Measurements from ENCODE around the gene BMI1. TPM values are rescaled to one million over a fixed set of nuclear protein-coding genes. Genes with fewer than 3 reads are reported as not detected.

Gene BMI1
- total and polyA plus RNA-seq, 2 donors (not counting 3 experiments of a cell fraction or from before 2014, with no cell fraction given): 12.0 to 25.1 TPM

- Histone ChIP-seq H3K4me3 (replicated peaks in 1 of 3; ENCODE audit: insufficient read depth in 1 of 3, low read depth in 1 of 3, low read length in 3 of 3) (no peak overlapping the region), H4K20me1 (replicated peaks; ENCODE audit: control insufficient read depth, extremely low read depth, insufficient read depth, low read length) (no peaks in the 10 kb centered on the region), H3K9ac (replicated peaks; ENCODE audit: extremely low read depth, insufficient read depth, low read length) (no peak overlapping the region), H3K79me2 (ENCODE audit: control insufficient read depth, insufficient read depth, low read length) (no peaks in the 10 kb centered on the region), H3K27ac (ENCODE audit: insufficient read depth, low read depth, low read length) (no peak overlapping the region), H3K9me1 (replicated peaks; ENCODE audit: control insufficient read depth, extremely low read depth, insufficient read depth, low read length) (no peaks in the 10 kb centered on the region), H3K4me1 (ENCODE audit: control insufficient read depth, extremely low read depth, insufficient read depth, low read length) (peaks cover 20% of the 10 kb centered on the region), H3K9me3 (replicated peaks; ENCODE audit: control insufficient read depth, insufficient read depth, low read length) (no peaks in the 10 kb centered on the region), H3K4me2 (ENCODE audit: insufficient read depth, low read length) (no peak overlapping the region), H3K36me3 (ENCODE audit: control insufficient read depth in 2 of 2, extremely low read depth in 1 of 2, insufficient read depth in 2 of 2, low read length in 2 of 2) (no peaks in the 10 kb centered on the region), H3K27me3 (ENCODE audit: control insufficient read depth in 2 of 2, insufficient read depth in 2 of 2, low read length in 2 of 2) (no peaks in the 10 kb centered on the region), H2AFZ (ENCODE audit: low read depth, low read length) (no peak overlapping the region)
- CTCF ChIA-PET: interaction anchor here (0.8 to 1.0 kb wide), 3 partner anchors 9 to 52 kb away, joined by 3 read pairs; no protein-coding TSS in a partner anchor
- DNase-seq (ENCODE audit: low read depth, low spot score) (no peak), FAIRE-seq (no peak)
- POLR2A ChIA-PET: no interaction called here
- intact Hi-C loops (cut with micrococcal nuclease): no loop called here
- BruUV-seq (replicated peaks): no TSS peak
- dilution Hi-C loops (cut with MboI; ENCODE audit: extremely low pct_ligation_motif_present, low sequenced_read_pairs): no loop called here
- no peak for TF ChIP-seq JUN (IDR thresholded peaks at IDR 0.05; ENCODE audit: borderline replicate concordance, insufficient read depth, insufficient read length, low read depth)
- no peak for TF ChIP-seq MAX (IDR thresholded peaks at IDR 0.05; ENCODE audit: insufficient read depth, insufficient read length)
- no peak for TF ChIP-seq FOS (IDR thresholded peaks at IDR 0.05; ENCODE audit: borderline replicate concordance, insufficient read depth, low read length)
- TF ChIP-seq CTCF (IDR thresholded peaks at IDR 0.05; ENCODE audit: extremely low read depth in 1 of 2, insufficient read depth in 1 of 2, low read depth in 1 of 2, low read length in 2 of 2): no peak
- no peak for TF ChIP-seq MYC (IDR thresholded peaks at IDR 0.05; ENCODE audit: low read depth, low read length)
- TF ChIP-seq GATA2 (IDR thresholded peaks at IDR 0.05; ENCODE audit: insufficient read depth, insufficient read length, low read depth, low read length): no peak
- no peak for TF ChIP-seq EZH2 (IDR thresholded peaks at IDR 0.05; ENCODE audit: borderline replicate concordance, low read depth, low read length, severe bottlenecking)
- TF ChIP-seq POLR2AphosphoS5 (IDR thresholded peaks at IDR 0.05; ENCODE audit: insufficient read depth, low read depth, low read length): no peak
- TF ChIP-seq POLR2A (IDR thresholded peaks at IDR 0.05; ENCODE audit: low read depth, low read length): no peak
Observed at GRCh38 chr10:22368402-22368801, 47.5 kb downstream of the BMI1 start.

Measured in endothelial cell of umbilical vein (primary cell).